ENCODE measurements around the gene TRPC1. TPM values are rescaled to one million over a fixed set of nuclear protein-coding genes. Genes with fewer than 3 reads are reported as not detected.

Gene TRPC1
- total RNA-seq, 6 experiments from 2014 or later = 8.9 to 14.6 (median 11.1) TPM

DNA sequence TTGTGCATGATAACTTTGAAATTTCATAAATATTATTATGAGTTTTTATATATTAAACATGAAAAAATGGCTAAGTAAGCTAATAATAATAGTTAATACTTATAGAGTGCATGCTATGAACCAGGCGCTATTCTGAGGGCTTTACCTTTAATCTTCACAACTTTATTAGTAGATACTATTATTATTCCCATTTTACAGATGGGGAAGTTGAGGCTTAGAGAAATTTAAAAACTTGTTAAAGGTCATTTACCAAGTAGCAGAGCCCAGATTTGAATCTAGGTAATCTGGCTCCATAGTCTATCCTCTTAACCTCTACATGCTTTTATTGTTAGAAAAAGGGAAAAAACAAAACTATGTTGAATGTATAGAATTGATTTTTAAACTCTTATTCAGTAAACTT, 60.4 kb downstream of the TRPC1 start:
- DNase-seq = no peak

DNA sequence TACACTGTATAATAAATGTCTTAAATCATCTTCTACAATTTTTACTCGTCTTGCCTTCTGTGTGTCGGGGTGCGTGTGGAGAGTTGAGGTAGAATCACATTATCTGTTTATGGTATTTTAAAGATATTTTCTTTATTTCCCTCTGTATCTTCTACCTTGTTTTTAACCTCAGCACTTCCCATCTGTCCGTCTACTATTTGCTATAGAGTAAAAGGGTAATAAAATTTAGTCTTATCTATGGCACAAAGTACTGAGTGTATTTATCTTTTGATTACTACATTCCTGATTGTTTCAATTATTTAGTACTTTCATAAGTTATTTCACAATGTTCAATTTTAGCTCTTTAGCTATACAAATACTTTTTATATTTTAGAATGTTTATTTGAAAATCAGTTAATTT, 62.2 kb downstream of the TRPC1 start:
- TF ChIP-seq, protein P1, sequence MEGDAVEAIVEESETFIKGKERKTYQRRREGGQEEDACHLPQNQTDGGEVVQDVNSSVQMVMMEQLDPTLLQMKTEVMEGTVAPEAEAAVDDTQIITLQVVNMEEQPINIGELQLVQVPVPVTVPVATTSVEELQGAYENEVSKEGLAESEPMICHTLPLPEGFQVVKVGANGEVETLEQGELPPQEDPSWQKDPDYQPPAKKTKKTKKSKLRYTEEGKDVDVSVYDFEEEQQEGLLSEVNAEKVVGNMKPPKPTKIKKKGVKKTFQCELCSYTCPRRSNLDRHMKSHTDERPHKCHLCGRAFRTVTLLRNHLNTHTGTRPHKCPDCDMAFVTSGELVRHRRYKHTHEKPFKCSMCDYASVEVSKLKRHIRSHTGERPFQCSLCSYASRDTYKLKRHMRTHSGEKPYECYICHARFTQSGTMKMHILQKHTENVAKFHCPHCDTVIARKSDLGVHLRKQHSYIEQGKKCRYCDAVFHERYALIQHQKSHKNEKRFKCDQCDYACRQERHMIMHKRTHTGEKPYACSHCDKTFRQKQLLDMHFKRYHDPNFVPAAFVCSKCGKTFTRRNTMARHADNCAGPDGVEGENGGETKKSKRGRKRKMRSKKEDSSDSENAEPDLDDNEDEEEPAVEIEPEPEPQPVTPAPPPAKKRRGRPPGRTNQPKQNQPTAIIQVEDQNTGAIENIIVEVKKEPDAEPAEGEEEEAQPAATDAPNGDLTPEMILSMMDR (IDR thresholded peaks at IDR 0.05) = no peak
- Mint-ChIP-seq H3K27me3 (ENCODE audit: insufficient read depth) (no peaks in the 10 kb centered on the region), H3K9me3 (no peaks in the 10 kb centered on the region), H3K36me3 (ENCODE audit: low read depth) (peaks cover 11% of the 10 kb centered on the region), H3K27ac (no peak overlapping the region), H3K4me3 (no peak overlapping the region), H3K4me1 (ENCODE audit: low read depth) (no peaks in the 10 kb centered on the region)
- no peak for DNase-seq

More for the DNA sequence above, 60.4 kb downstream of the TRPC1 start:
- Mint-ChIP-seq H3K27ac (no peak overlapping the region), H3K36me3 (ENCODE audit: low read depth) (peaks cover 11% of the 10 kb centered on the region), H3K9me3 (no peaks in the 10 kb centered on the region), H3K4me1 (ENCODE audit: low read depth) (peaks cover 5% of the 10 kb centered on the region), H3K4me3 (no peak overlapping the region), H3K27me3 (ENCODE audit: insufficient read depth) (no peaks in the 10 kb centered on the region)
- TF ChIP-seq, protein P1 (IDR thresholded peaks at IDR 0.05) = no peak

DNA sequence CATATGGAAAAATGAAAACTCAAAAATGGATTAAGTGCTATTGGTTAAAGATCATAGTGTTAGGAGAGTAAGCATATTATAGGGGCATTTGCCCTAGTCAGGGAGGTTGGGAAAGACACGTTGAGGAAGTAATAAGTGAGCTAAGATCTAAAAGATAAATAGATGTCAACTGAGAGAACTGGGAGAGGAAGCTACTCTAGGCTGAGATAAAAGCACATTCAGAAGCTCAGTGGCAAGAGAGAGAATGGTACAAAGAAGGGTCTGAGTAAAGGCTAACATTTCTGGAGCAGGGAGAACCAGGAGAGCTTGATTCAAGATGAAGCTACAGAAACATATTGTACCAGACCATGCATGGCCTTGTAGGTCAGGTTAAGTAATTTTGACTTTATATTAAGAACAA, 63.9 kb downstream of the TRPC1 start:
- DNase-seq = no peak
- H3K36me3 Mint-ChIP-seq (ENCODE audit: low read depth) = peaks cover 7% of the 10 kb centered on the region
- H3K4me1 Mint-ChIP-seq (ENCODE audit: low read depth) = no peaks in the 10 kb centered on the region
- H3K27me3 Mint-ChIP-seq (ENCODE audit: insufficient read depth) = no peaks in the 10 kb centered on the region
- H3K9me3 Mint-ChIP-seq = no peaks in the 10 kb centered on the region
- H3K27ac Mint-ChIP-seq = no peak overlapping the region
- TF ChIP-seq, protein P1 (IDR thresholded peaks at IDR 0.05) = no peak
- H3K4me3 Mint-ChIP-seq = no peak overlapping the region

DNA sequence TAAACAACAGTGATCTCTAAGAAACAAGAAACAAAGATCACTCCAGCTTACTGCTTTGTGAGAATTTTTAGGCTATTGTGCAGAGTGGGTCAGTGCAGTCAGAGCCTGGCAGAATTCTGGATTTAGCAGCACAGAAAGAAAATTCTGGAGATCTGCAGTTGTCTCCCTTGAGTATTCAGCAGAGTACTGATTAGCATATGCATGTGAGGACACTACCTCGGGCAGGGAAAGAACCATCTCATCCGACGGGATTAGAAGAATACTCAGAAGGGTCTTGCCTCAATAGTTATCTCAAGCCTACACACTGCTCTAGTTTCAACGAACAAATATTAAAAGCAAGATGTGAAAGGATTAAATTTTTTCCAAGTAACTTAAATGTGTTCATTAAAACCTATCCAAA, 70.7 kb downstream of the TRPC1 start:
- Mint-ChIP-seq H3K4me1 (ENCODE audit: low read depth) (no peaks in the 10 kb centered on the region), H3K9me3 (no peaks in the 10 kb centered on the region), H3K27me3 (ENCODE audit: insufficient read depth) (0 out of 2 replicates have a peak, but pooled peaks cover 2% of the 10 kb centered on the region), H3K36me3 (ENCODE audit: low read depth) (0 out of 2 replicates have a peak, but pooled peaks cover 6% of the 10 kb centered on the region), H3K27ac (no peak overlapping the region), H3K4me3 (no peak overlapping the region)
- TF ChIP-seq, protein P1 (IDR thresholded peaks at IDR 0.05) = no peak
- no peak for DNase-seq

DNA sequence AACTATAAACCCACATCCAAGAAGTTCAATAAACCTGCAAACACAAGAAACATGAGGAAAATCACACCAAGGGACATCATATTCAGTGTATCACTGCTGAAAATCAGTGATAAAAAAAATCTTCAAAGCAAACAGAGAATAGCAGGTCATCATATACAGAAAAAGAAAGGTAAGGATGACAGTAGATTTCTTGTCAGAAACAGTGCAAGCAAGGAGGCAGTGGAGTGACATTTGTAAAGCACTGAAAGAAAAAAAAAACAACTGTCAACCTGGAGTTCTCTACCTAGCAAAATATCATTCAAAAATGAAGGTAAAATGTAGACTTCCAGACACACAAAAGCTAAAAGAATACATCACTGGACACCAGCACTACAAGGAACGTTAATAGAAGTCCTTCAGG, 71.5 kb downstream of the TRPC1 start:
- no peak for DNase-seq
- H3K9me3 Mint-ChIP-seq = no peaks in the 10 kb centered on the region
- no peak overlapping the region for H3K4me3 Mint-ChIP-seq
- 0 out of 2 replicates have a peak, but pooled peaks cover 6% of the 10 kb centered on the region for H3K36me3 Mint-ChIP-seq (ENCODE audit: low read depth)
- no peak overlapping the region for H3K27ac Mint-ChIP-seq
- no peaks in the 10 kb centered on the region for H3K4me1 Mint-ChIP-seq (ENCODE audit: low read depth)
- TF ChIP-seq, protein P1 (IDR thresholded peaks at IDR 0.05) = no peak
- 0 out of 2 replicates have a peak, but pooled peaks cover 2% of the 10 kb centered on the region for H3K27me3 Mint-ChIP-seq (ENCODE audit: insufficient read depth)

DNA sequence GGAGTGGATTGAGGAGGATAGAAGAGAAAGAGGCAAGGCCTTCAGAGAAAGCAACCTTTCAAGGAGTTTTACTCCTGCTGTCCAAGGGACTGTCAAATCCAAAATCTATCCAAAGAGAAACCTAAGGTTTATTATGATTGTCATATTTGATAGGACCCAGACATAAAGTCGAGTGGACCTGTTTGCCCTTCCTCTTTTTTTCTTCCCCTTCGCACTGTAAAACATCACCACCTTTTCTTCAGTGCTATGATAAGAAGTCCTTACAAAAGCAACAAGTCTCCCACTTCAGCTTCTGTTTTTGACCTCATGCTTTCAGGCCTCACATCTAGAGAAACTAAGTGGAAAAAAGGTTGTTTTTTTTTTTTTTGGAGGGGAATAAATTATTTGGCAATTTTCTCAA, 73.0 kb downstream of the TRPC1 start:
- H3K27me3 Mint-ChIP-seq (ENCODE audit: insufficient read depth) = 0 out of 2 replicates have a peak, but pooled peaks cover 2% of the 10 kb centered on the region
- TF ChIP-seq, protein P1 (IDR thresholded peaks at IDR 0.05) = no peak
- 0 out of 2 replicates have a peak, but pooled peaks cover 6% of the 10 kb centered on the region for H3K36me3 Mint-ChIP-seq (ENCODE audit: low read depth)
- no peaks in the 10 kb centered on the region for H3K4me1 Mint-ChIP-seq (ENCODE audit: low read depth)
- no peak overlapping the region for H3K4me3 Mint-ChIP-seq
- no peaks in the 10 kb centered on the region for H3K9me3 Mint-ChIP-seq
- no peak for DNase-seq
- H3K27ac Mint-ChIP-seq = no peak overlapping the region
